ENCODE measurements around the gene SKI. TPM values are rescaled to one million over a fixed set of nuclear protein-coding genes. Genes with fewer than 3 reads are reported as not detected.
A peak's percentile ranks its signal among the peaks of the same experiment; 100 is the strongest.

The SKI gene
- total and polyA plus RNA-seq, 7 experiments from 2014 or later = 0.61 to 278 (median 95.3) TPM

DNA sequence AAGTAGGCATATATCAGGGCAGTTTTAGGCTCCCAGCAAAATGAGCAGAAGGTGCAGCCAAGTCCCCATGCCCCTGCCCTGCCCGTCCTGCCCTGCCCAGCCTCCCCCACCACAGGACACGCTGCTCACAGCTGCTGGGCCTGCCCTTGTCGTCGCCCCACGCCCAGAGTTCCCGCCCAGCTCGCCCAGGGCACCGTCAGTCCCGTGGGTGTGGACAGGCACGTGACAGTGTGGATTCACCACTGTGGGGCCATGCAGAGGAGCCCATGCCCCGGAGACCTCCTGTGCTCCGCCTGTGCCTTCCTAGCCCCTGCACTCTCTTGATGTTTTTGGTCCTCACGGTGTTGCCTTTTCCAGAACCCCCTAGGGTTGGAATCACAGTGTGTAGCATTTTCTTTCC is 40.5 kb upstream of the SKI start:
- no peak overlapping the region for H3K4me3 ChIP-seq (ENCODE audit: low read length)
- Mint-ChIP-seq H3K4me3 (no peak overlapping the region), H3K36me3 (peaks cover 0 to 7% (median 0%) of the 10 kb centered on the region in 5 donors), H3K27me3 (no peaks in the 10 kb centered on the region), H3K9me3 (no peaks in the 10 kb centered on the region), H3K27ac (peak overlapping the region in 2 of 9 donors; percentile 44 to 88), H3K4me1 (peaks cover 0 to 19% (median 11%) of the 10 kb centered on the region in 7 donors)
- no peaks in the 10 kb centered on the region for H3K9me3 ChIP-seq (ENCODE audit: control insufficient read depth in 2 of 3, low read length in 3 of 3)
- intact Hi-C loops (cut with micrococcal nuclease) = loop anchor here in 1 of 2 donors (5.0 kb wide), 1 partner anchor 40 kb away; no protein-coding TSS in a partner anchor
- H3K36me3 ChIP-seq (ENCODE audit: control insufficient read depth in 2 of 3, insufficient read depth in 3 of 3, low read length in 3 of 3) = peaks cover 0 to 21% (median 0%) of the 10 kb centered on the region in 3 experiments
- ATAC-seq = no peak
- DNase-seq = no peak
- ChIA-PET CTCF (no interaction called here), POLR2A (no interaction called here)
- H3K27me3 ChIP-seq (ENCODE audit: control insufficient read depth in 2 of 2, insufficient read depth in 2 of 2, low read length in 2 of 2) = no peaks in the 10 kb centered on the region
- H3K4me1 ChIP-seq (ENCODE audit: control insufficient read depth in 2 of 2, insufficient read depth in 2 of 2, low read length in 2 of 2) = peaks cover 0 to 5% of the 10 kb centered on the region in 2 donors
- H3K27ac ChIP-seq (ENCODE audit: low read depth, low read length) = no peak overlapping the region

DNA sequence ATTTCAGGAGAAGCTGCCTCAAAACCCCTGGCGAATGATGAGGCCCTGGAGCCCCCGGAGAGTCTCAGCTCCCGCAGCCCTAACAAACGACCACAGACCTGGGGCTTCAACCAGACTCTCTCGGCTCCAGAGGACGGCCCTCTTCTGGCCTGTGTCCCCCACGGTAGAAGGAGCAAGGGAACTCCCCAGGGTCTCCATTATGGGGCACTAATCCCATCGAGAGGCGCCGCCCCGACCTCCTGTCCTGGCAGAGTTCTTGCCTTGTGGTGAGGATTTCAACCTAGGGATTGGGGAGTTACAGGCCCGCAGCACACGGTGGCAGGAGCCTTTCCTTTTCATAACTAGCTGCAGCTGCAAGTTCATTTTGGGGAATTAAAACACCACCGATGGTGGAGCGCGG is 39.8 kb upstream of the SKI start:
- ChIA-PET POLR2A (interaction anchor here (1.0 to 2.0 kb wide), 4 partner anchors 193 to 599 kb away, joined by 3 to 6 read pairs (median 4); no protein-coding TSS in a partner anchor), CTCF (interaction anchor here (0.9 to 1.4 kb wide), 2 partner anchors 12 to 193 kb away, joined by 4 to 5 read pairs; no protein-coding TSS in a partner anchor)
- no peaks in the 10 kb centered on the region for H3K9me3 ChIP-seq (ENCODE audit: control insufficient read depth in 2 of 3, low read length in 3 of 3)
- Mint-ChIP-seq H3K27ac (peak overlapping the region in 3 of 9 donors; percentile 43 to 66 (median 56)), H3K27me3 (no peaks in the 10 kb centered on the region), H3K4me3 (peak overlapping the region in 3 of 10 donors; percentile 12 to 54 (median 21)), H3K9me3 (no peaks in the 10 kb centered on the region), H3K36me3 (peaks cover 0 to 7% (median 0%) of the 10 kb centered on the region in 5 donors), H3K4me1 (peaks cover 0 to 23% (median 11%) of the 10 kb centered on the region in 7 donors)
- H3K36me3 ChIP-seq (ENCODE audit: control insufficient read depth in 2 of 3, insufficient read depth in 3 of 3, low read length in 3 of 3) = peaks cover 0 to 20% (median 0%) of the 10 kb centered on the region in 3 experiments
- H3K27me3 ChIP-seq (ENCODE audit: control insufficient read depth in 2 of 2, insufficient read depth in 2 of 2, low read length in 2 of 2) = no peaks in the 10 kb centered on the region
- intact Hi-C loops (cut with micrococcal nuclease) = loop anchor here in 1 of 2 donors (5.0 kb wide), 1 partner anchor 41 kb away; no protein-coding TSS in a partner anchor
- ATAC-seq = no peak
- DNase-seq = no peak
- H3K27ac ChIP-seq (ENCODE audit: low read depth, low read length) = no peak overlapping the region
- H3K4me3 ChIP-seq (ENCODE audit: low read length) = no peak overlapping the region
- H3K4me1 ChIP-seq (ENCODE audit: control insufficient read depth in 2 of 2, insufficient read depth in 2 of 2, low read length in 2 of 2) = peaks cover under 1 to 5% of the 10 kb centered on the region in 2 donors

DNA sequence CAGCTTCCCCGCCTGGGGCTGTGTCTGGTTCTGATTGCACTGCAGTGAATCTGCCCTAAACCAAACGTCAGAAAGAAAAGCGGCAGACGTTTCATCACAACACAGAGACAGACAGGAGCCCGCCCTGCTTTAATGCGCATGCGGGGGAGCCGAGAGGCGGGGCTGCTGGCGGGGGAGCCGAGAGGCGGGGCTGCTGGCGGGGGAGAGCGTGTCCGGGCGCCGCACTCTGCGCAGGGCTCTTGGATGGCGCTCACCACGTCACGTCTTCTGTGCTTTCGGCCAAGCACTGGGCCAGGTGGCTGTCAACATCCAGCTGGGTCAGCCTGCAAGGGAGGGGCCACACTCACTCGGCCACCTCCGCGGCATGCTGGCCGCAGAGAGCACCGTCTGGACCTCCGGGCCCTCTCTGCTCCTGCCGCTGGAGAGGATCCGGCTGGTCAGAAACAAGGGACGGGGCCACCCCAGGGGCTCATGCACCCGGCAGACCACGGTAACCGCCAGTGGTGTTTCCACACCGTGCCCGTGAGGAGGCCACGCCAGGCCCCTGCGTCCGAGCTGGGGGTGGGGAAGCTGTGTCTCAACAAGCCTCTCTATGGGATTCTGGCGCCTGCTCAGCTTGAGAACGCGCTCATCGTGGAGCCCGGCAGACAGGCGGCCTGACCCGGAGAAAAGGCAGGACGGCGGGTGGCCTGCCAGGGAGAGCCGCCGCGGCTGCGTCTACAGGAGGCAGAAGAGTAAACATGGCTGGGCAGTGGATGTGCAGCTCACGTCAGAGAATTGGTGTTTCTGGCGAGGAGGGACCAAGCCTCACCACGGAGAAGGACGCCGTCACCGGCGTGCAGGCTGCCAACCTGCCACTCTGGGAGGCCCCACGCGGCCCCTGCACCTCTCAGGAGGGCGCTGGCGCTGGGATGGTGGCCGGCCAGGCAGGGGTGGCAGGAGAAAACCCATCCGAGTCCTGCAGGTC is 38.4 kb upstream of the SKI start:
- H3K4me1 Mint-ChIP-seq = peaks cover 0 to 23% (median 11%) of the 10 kb centered on the region in 7 donors
- ChIA-PET POLR2A (interaction anchor here (0.6 to 3.2 kb wide), 13 partner anchors 9 to 597 kb away, joined by 3 to 23 read pairs (median 4); partner anchors contain the start of genes MORN1, PANK4 and RER1), CTCF (interaction anchor here (0.6 to 1.4 kb wide), 7 partner anchors 13 to 284 kb away, joined by 3 to 5 read pairs (median 4); no protein-coding TSS in a partner anchor)
- peak overlapping the region; percentile 80 for H3K4me3 ChIP-seq (ENCODE audit: low read length)
- no peaks in the 10 kb centered on the region for H3K9me3 Mint-ChIP-seq
- H3K27ac ChIP-seq (ENCODE audit: low read depth, low read length) = peak overlapping the region; percentile 82
- H3K27me3 ChIP-seq (ENCODE audit: control insufficient read depth in 2 of 2, insufficient read depth in 2 of 2, low read length in 2 of 2) = no peaks in the 10 kb centered on the region
- peak overlapping the region; percentile 66 to 86 (median 80) for H3K4me3 Mint-ChIP-seq
- DNase-seq = peak; percentile 78 to 95 (median 91)
- intact Hi-C loops (cut with micrococcal nuclease) = loop anchor here (1.0 to 10.0 kb wide), 4 partner anchors 42 to 455 kb away; partner anchors contain the start of gene TMEM52 (in 1 of the 2)
- ATAC-seq = peak; percentile 95
- H3K9me3 ChIP-seq (ENCODE audit: control insufficient read depth in 2 of 3, low read length in 3 of 3) = no peaks in the 10 kb centered on the region
- peak overlapping the region; percentile 68 to 99 (median 95) for H3K27ac Mint-ChIP-seq
- H3K36me3 ChIP-seq (ENCODE audit: control insufficient read depth in 2 of 3, insufficient read depth in 3 of 3, low read length in 3 of 3) = peaks cover 0 to 12% (median 0%) of the 10 kb centered on the region in 3 experiments
- H3K36me3 Mint-ChIP-seq = peaks cover 0 to 4% (median 0%) of the 10 kb centered on the region in 5 donors
- peaks cover 6 to 9% of the 10 kb centered on the region in 2 donors for H3K4me1 ChIP-seq (ENCODE audit: control insufficient read depth in 2 of 2, insufficient read depth in 2 of 2, low read length in 2 of 2)
- no peaks in the 10 kb centered on the region for H3K27me3 Mint-ChIP-seq

DNA sequence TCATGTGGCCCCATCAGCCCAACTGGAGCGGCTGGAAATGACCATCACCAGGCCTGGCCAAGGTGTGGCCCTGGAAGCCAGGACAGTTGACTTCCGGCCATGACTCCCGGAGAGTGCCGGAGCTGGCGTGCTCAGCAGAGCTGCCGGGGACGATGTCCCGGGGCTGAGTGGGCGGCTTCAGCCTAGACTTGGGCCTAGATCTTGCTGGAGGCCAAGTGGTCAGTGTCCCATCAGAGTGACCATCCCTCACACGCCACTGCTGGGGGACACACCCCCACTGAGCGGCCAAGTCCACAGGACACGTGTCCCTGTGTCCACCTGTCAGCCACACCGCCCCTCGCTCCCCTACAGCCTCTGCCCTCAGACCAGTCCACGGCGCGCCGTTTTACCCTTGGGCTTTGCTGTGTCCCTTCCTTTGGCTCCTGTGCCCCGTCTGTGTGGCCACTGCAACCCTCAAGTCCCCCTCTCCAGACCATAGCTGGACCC is 37.6 kb upstream of the SKI start:
- Mint-ChIP-seq H3K27me3 (no peaks in the 10 kb centered on the region), H3K4me3 (peak overlapping the region in 8 of 10 donors; percentile 35 to 76 (median 50)), H3K36me3 (peaks cover 0 to 1% (median 0%) of the 10 kb centered on the region in 5 donors), H3K9me3 (no peaks in the 10 kb centered on the region), H3K27ac (peak overlapping the region in 4 of 9 donors; percentile 30 to 81 (median 68)), H3K4me1 (peaks cover 0 to 23% (median 11%) of the 10 kb centered on the region in 7 donors)
- Histone ChIP-seq H3K27ac (ENCODE audit: low read depth, low read length) (peak overlapping the region; percentile 82), H3K9me3 (ENCODE audit: control insufficient read depth in 2 of 3, low read length in 3 of 3) (no peaks in the 10 kb centered on the region), H3K4me1 (ENCODE audit: control insufficient read depth in 2 of 2, insufficient read depth in 2 of 2, low read length in 2 of 2) (peaks cover 6 to 13% of the 10 kb centered on the region in 2 donors), H3K27me3 (ENCODE audit: control insufficient read depth in 2 of 2, insufficient read depth in 2 of 2, low read length in 2 of 2) (no peaks in the 10 kb centered on the region), H3K4me3 (ENCODE audit: low read length) (no peak overlapping the region), H3K36me3 (ENCODE audit: control insufficient read depth in 2 of 3, insufficient read depth in 3 of 3, low read length in 3 of 3) (peaks cover 0 to 4% (median 0%) of the 10 kb centered on the region in 3 experiments)
- intact Hi-C loops (cut with micrococcal nuclease) = loop anchor here in 1 of 2 donors (10.0 kb wide), 1 partner anchor 454 kb away; no protein-coding TSS in a partner anchor
- CTCF ChIA-PET = interaction anchor here (0.6 kb wide), 1 partner anchor 65 kb away, joined by 3 read pairs; no protein-coding TSS in a partner anchor
- POLR2A ChIA-PET = interaction anchor here (0.7 to 3.2 kb wide), 8 partner anchors 9 to 336 kb away, joined by 3 to 23 read pairs (median 4); partner anchors contain the start of genes MORN1, PANK4 and RER1
- ATAC-seq (no peak), DNase-seq (no peak)

DNA sequence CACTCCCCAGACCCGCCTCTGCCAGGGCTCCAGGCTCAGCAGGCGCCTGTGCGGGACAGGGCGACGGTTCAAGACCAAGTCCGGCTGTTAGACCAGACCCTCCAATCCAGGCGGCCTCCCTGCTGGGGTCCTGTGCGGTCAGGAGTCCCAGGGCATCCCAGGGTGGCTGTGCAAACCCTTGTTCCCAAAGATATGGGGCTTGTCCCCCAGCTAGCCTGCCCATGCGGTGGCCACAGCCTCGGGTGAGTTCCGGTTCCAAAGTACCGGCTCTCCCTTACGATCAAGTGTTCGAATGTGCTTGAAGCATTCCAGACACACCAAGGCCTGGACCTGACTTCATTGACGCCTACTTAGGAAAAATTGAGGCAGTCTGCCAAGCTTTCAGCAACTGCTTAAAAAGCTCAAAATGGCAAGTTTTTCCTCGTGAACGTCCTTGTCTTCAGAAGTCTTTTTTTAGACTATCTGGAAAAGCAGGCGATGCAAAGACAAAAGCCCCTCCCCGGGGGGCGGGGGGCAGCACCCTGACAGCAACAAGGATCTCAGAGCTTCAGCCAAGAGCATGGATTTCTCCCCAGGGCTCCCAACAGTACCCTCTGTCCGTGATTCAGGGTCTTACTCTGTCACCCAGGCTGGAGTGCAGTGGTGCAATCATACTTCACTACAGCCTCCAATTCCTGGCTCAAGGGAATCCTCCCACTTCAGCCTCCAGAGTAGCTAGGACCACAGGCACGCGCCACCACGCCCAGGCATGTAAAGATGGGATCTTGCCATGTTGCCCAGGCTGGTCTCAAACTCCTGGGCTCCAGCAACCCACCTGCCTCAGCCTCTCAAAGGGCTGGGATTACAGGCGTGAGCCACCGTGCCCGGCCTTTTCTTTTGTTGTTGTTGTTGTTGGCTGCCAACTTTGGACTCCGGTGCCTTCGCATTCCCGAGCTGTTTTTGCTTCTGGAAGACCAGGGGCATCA is 35.8 kb upstream of the SKI start:
- no peaks in the 10 kb centered on the region for H3K9me3 ChIP-seq (ENCODE audit: control insufficient read depth in 2 of 3, low read length in 3 of 3)
- no peak overlapping the region for H3K4me3 ChIP-seq (ENCODE audit: low read length)
- Mint-ChIP-seq H3K36me3 (no peaks in the 10 kb centered on the region), H3K9me3 (no peaks in the 10 kb centered on the region), H3K27me3 (no peaks in the 10 kb centered on the region), H3K4me3 (peak overlapping the region in 9 of 10 donors; percentile 30 to 84 (median 52)), H3K4me1 (peaks cover 0 to 23% (median 11%) of the 10 kb centered on the region in 7 donors), H3K27ac (peak overlapping the region in 8 of 9 donors; percentile 1 to 87 (median 64))
- no peaks in the 10 kb centered on the region for H3K36me3 ChIP-seq (ENCODE audit: control insufficient read depth in 2 of 3, insufficient read depth in 3 of 3, low read length in 3 of 3)
- H3K27ac ChIP-seq (ENCODE audit: low read depth, low read length) = peak overlapping the region; percentile 1
- H3K4me1 ChIP-seq (ENCODE audit: control insufficient read depth in 2 of 2, insufficient read depth in 2 of 2, low read length in 2 of 2) = peaks cover 6 to 16% of the 10 kb centered on the region in 2 donors
- DNase-seq = no peak
- ATAC-seq = no peak
- intact Hi-C loops (cut with micrococcal nuclease) = loop anchor here in 1 of 2 donors (10.0 kb wide), 1 partner anchor 452 kb away; no protein-coding TSS in a partner anchor
- H3K27me3 ChIP-seq (ENCODE audit: control insufficient read depth in 2 of 2, insufficient read depth in 2 of 2, low read length in 2 of 2) = no peaks in the 10 kb centered on the region
- CTCF ChIA-PET = interaction anchor here (0.6 to 2.6 kb wide), 2 partner anchors 189 to 487 kb away, joined by 6 to 7 read pairs; no protein-coding TSS in a partner anchor
- POLR2A ChIA-PET = interaction anchor here (0.5 to 3.2 kb wide), 7 partner anchors 8 to 393 kb away, joined by 3 to 14 read pairs (median 3); partner anchors contain the start of genes MORN1 and RER1
